Activated naive CD8-positive, alpha-beta T cell treated with anti-CD3 and anti-CD28 coated beads, Interleukin-2, amount 10 ng/mL, durations not matched to agents 7 days and 5 days (primary cell): Measurements from ENCODE around the gene PHLPP1. TPM values are rescaled to one million over a fixed set of nuclear protein-coding genes. Genes with fewer than 3 reads are reported as not detected.
"Not testable (repeated sequence)": the region's sequence is repeated elsewhere in the genome, so short reads cannot be mapped to it uniquely, and the experiment has no call there.

Source experiments
- ATAC-seq: fragments of 150-1000 bp; cut with Tn5 transposase; one replicate; pipeline ENCODE4 v1.10.0; 2021; ENCODE audit warnings: low read depth, moderate library complexity
- POLR2A ChIA-PET: fragments of 350-600 bp; sonication (Branson Sonifier 250); formaldehyde crosslinking; loops from one replicate; lab custom pipeline; 2021; ENCODE audit warnings: antibody characterized with exemption; lab: Charles Lee
- DNase-seq: peaks from one replicate; pipeline ENCODE4 v3.0.0; 2021
- H3K27ac Mint-ChIP-seq: one replicate; pipeline ENCODE4 v1.8.0; 2022; ENCODE audit warnings: mild to moderate bottlenecking, mixed read lengths
- H3K27me3 Mint-ChIP-seq: one replicate; pipeline ENCODE4 v1.8.0; 2022; ENCODE audit warnings: mild to moderate bottlenecking, moderate library complexity, mixed read lengths
- H3K36me3 Mint-ChIP-seq: one replicate; pipeline ENCODE4 v1.8.0; 2021; ENCODE audit warnings: mild to moderate bottlenecking, mixed read lengths
- H3K4me1 Mint-ChIP-seq: one replicate; pipeline ENCODE4 v1.8.0; 2021; ENCODE audit warnings: mixed read lengths
- H3K4me3 Mint-ChIP-seq: one replicate; pipeline ENCODE4 v1.8.0; 2022; ENCODE audit warnings: mild to moderate bottlenecking, moderate library complexity, mixed read lengths
- H3K9me3 Mint-ChIP-seq: one replicate; pipeline ENCODE4 v1.8.0; 2021; ENCODE audit warnings: mixed read lengths
- total RNA-seq, 2 experiments: library from RNA; stranded (reverse); gene quantifications; one replicate each; pipeline ENCODE4 v1.2.3, GENCODE V29; 2021

PHLPP1 gene
- total RNA-seq, 2 experiments from 2014 or later = 5.8 to 6.1 TPM

DNA sequence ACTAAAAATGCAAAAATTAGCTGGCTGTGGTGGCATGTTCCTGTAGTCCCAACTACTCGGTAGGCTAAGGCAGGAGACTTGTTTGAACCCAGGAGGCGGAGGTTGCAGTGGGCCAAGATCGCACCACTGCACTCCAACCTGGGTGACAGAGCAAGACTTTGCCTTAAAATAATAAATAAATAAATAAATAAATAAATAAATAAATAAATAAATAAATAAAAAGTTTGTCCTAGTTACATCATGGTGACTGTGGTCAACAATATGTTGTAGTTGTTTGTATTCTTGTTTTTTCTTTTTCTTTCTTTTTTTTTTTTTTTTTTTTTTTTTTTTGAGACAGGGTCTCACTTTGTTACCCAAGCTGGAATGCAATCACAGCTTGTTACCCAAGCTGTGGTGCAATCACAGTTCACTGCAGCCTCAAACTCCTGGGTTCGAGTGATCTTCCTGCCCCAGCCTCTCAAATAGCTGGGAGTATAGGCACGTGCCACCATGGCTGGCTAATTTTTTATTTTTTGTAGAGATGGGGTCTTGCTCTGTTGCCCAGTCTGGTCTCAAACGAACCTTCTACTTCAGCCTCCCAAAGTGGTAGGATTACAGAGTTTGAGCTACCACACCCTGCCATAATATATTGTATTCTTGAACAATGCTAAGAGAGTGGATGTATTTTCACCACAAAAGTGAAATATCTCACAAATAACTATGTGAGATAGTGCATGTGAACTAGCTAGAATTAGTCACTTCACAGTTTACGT, 185.0 kb downstream of the PHLPP1 start:
- Mint-ChIP-seq H3K4me1 (peaks cover 1% of the 10 kb centered on the region), H3K36me3 (peaks cover 15% of the 10 kb centered on the region), H3K9me3 (peaks cover 1% of the 10 kb centered on the region), H3K4me3 (no peak overlapping the region), H3K27me3 (no peaks in the 10 kb centered on the region), H3K27ac (no peak overlapping the region)
- POLR2A ChIA-PET = no interaction called here
- ATAC-seq (no peak), DNase-seq (no peak)

DNA sequence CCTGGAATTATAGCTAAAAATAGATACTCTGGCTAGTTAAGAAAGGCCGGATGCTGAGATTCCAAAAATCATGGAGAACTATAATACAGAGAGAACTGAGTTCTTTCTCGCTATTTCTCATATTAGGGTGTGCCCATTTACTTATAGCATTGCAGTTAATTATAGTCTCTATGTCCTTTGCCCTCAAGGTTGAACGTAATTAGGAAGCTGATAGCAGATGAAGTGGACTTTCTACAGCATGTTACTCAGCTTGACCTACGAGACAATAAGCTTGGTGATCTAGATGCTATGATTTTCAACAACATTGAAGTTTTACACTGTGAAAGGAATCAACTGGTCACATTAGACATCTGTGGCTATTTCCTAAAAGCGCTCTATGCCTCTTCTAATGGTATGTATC, 187.4 kb downstream of the PHLPP1 start:
- no peak for DNase-seq
- H3K4me1 Mint-ChIP-seq = peaks cover 1% of the 10 kb centered on the region
- no peak for ATAC-seq
- H3K36me3 Mint-ChIP-seq = peaks cover 9% of the 10 kb centered on the region
- POLR2A ChIA-PET = no interaction called here
- no peak overlapping the region for H3K27ac Mint-ChIP-seq
- H3K27me3 Mint-ChIP-seq = no peaks in the 10 kb centered on the region
- H3K4me3 Mint-ChIP-seq = no peak overlapping the region
- H3K9me3 Mint-ChIP-seq = peaks cover 1% of the 10 kb centered on the region

DNA sequence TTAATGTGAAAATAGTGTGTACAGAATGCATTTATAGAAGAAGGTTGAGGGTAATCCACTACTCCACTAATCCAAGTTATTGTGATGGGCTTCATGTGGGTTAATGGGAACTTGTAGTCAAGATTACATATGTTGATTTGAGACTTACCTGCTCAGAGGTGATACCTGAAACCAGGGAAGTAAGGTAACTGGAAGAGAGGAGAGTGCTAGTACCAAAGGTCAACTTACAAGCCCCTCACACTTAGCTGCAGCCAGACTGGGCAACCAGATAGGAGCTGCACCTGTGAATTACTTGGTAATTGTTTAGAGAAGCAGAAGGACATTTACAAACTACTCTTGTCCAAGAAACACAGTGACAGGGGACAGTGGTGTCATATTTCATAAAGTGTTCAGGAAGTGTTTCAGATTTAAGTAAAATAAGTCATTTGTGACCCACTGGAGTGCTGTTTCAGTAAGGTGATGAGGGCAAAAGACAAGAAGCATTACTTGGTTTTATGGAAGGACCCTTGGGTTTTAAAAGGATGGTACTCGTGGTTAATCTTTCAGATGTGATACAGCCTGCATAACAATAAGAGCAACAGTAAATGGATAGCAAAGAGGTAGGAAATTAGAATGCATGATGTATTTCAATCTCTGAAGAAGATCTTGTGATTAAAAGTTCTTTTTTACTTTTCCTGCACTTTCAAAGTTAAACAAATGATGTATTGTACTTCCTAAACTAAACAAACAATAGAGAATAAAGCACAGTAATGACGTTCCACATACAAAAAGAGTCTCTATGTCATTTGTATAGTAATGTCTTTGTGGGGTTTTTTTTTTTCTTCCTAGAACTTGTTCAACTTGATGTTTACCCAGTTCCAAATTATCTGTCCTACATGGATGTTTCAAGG, 189.3 kb downstream of the PHLPP1 start:
- Mint-ChIP-seq H3K27ac (no peak overlapping the region), H3K4me3 (no peak overlapping the region), H3K9me3 (peaks cover 1% of the 10 kb centered on the region), H3K36me3 (peaks cover 3% of the 10 kb centered on the region), H3K27me3 (no peaks in the 10 kb centered on the region), H3K4me1 (no peaks in the 10 kb centered on the region)
- DNase-seq (no peak), ATAC-seq (no peak)
- POLR2A ChIA-PET = no interaction called here

DNA sequence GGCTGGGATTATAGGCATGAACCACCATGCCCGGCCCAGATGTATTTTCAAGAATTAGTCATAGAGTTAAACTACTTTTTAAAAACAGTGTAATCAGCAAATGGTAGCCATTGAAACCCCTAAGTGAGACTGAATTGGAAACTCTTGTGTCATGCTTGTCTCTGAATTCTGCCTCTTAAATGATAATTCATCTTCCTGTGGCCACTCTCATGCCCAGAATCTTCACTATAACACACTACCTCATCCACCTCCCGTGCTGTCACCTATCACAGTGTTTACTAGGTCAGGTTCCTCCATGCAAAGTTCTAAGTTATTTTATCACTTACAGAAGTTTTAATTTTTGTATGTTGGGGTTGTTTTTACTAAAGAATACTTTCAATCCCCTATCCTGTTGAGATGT, 197.5 kb downstream of the PHLPP1 start:
- H3K27me3 Mint-ChIP-seq = no peaks in the 10 kb centered on the region

DNA sequence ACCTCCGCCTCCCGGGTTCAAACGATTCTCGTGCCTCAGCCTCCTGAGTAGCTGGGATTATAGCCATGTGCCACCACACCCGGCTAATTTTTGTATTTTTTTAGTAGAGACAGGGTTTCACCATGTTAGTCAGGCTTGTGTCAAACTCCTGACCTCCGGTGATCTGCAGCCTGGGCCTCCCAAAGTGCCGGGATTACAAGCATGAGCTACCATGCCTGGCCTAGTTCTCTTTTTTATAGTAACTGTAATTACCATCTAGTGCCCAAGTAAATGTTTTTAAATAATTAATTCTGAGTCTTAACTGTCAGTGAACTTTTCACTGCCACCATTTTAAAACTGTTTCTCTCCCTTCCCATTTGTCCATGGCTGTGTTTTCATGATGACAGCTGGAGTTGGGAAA, 198.5 kb downstream of the PHLPP1 start:
- H3K27ac Mint-ChIP-seq, DNase-seq, H3K27me3 Mint-ChIP-seq, ATAC-seq, H3K4me3 Mint-ChIP-seq, H3K9me3 Mint-ChIP-seq, H3K4me1 Mint-ChIP-seq, H3K36me3 Mint-ChIP-seq, POLR2A ChIA-PET: not testable (repeated sequence)

More for the DNA sequence above, 197.5 kb downstream of the PHLPP1 start:
- Mint-ChIP-seq H3K4me1 (no peaks in the 10 kb centered on the region), H3K4me3 (no peak overlapping the region), H3K36me3 (no peaks in the 10 kb centered on the region), H3K27ac (no peak overlapping the region), H3K9me3 (no peaks in the 10 kb centered on the region)
- no peak for DNase-seq
- ATAC-seq = no peak
- POLR2A ChIA-PET = no interaction called here

DNA sequence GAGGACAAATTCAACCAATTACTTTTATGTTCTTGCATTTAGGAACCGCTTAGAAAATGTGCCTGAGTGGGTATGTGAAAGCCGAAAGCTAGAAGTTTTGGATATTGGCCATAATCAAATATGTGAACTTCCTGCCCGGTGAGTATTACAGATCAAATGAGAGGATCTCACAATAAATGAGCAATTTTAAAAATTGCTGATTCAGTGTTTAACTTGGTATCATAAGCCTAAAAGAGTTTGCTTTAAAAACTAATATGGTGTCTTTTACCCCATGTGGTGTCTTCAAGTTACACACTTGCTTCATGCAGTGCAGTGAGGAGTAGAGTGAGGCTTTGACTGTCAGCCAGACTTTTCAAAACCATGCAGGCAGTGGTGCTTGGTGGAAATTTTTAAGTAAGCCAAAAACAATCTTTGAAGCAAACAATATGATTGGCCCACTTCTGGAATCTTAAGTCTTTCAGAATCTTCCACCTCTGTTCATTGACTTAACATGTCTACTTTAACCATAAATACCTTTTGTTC, 199.6 kb downstream of the PHLPP1 start:
- H3K27me3 Mint-ChIP-seq = no peaks in the 10 kb centered on the region
- no peaks in the 10 kb centered on the region for H3K9me3 Mint-ChIP-seq
- H3K27ac Mint-ChIP-seq = no peak overlapping the region
- no peak overlapping the region for H3K4me3 Mint-ChIP-seq
- POLR2A ChIA-PET = no interaction called here
- no peaks in the 10 kb centered on the region for H3K4me1 Mint-ChIP-seq
- ATAC-seq (no peak), DNase-seq (no peak)
- H3K36me3 Mint-ChIP-seq = no peaks in the 10 kb centered on the region

DNA sequence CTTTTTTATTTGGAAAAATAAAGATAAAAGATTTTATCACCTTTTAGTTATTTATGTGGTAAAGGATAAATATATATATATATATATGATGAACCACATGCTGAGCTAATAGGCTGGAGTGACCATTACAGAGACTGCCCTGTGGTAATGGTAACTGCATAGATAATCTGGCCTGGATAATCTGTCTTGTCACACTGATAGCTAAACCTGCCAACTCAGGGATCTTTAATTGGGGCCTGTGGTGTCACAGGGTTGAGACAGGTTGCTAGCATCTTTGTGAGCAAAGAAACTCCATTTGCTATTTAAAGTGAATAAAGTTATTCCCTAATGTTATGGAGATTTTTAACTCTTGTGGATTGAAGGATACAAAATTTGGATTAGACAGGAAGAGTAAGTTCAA, 203.0 kb downstream of the PHLPP1 start:
- H3K36me3 Mint-ChIP-seq = peaks cover 6% of the 10 kb centered on the region
- POLR2A ChIA-PET = interaction anchor here (0.6 kb wide), 1 partner anchor 378 kb away, joined by 3 read pairs; no protein-coding TSS in a partner anchor
- DNase-seq (no peak), ATAC-seq (no peak)
- H3K4me3 Mint-ChIP-seq = no peak overlapping the region
- H3K4me1 Mint-ChIP-seq = no peaks in the 10 kb centered on the region
- no peaks in the 10 kb centered on the region for H3K27me3 Mint-ChIP-seq
- H3K9me3 Mint-ChIP-seq = no peaks in the 10 kb centered on the region
- no peak overlapping the region for H3K27ac Mint-ChIP-seq

DNA sequence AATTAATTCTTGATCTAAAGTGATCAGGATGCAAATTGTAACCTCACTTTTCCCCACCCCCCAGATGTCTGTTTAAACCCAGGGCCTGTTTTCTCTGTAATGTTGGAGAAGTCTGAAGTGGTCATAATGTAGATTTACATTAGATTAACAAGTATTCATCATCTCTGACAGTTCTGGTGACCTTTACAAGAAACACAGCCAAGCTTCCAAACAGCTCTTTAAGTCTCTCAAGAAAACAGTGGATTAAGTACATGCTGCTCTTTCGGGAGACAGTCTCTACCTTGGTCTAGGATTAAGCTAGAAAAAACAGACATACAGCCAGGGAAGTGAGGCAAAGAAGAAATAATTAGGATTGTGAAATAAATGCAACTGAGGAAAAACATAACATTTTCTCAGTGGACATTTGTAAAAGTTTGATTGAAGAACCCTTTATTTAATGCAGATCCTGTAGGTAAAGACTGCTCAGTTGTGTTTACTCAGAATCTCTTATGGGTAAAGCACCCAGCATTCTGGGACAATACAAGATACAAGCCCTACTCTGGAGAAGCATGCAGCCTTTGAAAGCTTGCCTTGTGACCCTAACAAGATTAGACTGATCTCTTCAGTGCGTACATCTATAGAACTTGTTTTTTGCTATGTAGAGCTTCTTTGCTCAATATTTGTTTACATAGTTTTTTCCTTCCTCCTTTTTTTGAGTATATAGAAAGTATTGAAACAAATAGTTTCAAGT, 203.9 kb downstream of the PHLPP1 start:
- no peak overlapping the region for H3K27ac Mint-ChIP-seq
- H3K4me1 Mint-ChIP-seq = no peaks in the 10 kb centered on the region
- H3K36me3 Mint-ChIP-seq = peaks cover 6% of the 10 kb centered on the region
- no peaks in the 10 kb centered on the region for H3K9me3 Mint-ChIP-seq
- no peak for DNase-seq
- no peaks in the 10 kb centered on the region for H3K27me3 Mint-ChIP-seq
- no peak overlapping the region for H3K4me3 Mint-ChIP-seq
- ATAC-seq = no peak
- POLR2A ChIA-PET = no interaction called here

DNA sequence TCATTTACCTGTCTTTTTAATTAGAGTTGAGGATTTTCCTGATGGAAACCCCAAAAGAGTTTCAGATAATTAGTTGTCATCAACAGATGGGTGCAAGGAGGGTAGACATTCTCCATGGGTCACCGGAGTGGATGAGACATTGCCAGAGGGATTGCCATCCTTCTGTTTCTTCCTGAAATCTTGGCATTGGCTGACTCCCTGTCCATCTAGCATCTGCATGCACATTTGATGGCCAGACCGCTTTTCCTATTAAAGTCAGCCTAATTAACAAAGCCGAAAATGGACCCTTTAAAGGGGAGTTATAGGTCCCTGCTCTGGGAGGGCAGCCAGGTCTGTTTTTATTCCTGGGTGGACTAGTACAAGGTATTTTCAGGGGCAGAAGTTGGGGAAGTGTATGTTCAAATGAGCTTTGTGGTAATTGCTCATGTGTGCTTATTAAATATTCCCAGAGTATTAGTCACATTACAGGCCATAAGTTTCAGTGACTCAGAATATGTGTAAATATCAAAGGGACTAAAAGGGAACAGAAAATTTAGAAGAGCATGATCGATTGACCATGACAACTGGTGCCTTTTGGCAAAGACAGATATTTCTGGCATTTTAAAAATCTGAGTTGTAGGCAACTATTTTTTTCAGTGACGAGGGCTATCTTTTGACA, 209.8 kb downstream of the PHLPP1 start:
- Mint-ChIP-seq H3K36me3 (peaks cover 6% of the 10 kb centered on the region), H3K27me3 (no peaks in the 10 kb centered on the region), H3K9me3 (no peaks in the 10 kb centered on the region), H3K4me1 (no peaks in the 10 kb centered on the region), H3K4me3 (no peak overlapping the region), H3K27ac (no peak overlapping the region)
- DNase-seq (no peak), ATAC-seq (no peak)
- POLR2A ChIA-PET = interaction anchor here (0.6 to 0.7 kb wide), 2 partner anchors 345 to 517 kb away, joined by 4 to 6 read pairs; no protein-coding TSS in a partner anchor

DNA sequence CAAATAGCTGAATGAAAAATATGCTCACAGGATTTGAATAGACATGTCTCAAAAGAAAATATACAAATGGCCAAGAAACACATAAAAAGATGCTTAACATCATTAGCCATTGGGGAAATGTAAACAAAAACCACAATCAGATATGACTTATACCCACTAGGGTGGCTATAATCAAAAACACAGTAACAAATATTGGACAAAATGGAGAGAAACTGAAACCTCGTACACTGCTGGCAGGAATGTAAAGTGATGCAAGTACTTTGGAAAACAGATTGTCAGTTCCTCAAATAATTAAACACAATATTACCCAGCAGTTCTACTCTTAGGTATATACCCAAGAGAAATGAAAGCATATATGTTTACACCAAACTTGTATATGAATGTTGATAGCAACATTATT, 213.0 kb downstream of the PHLPP1 start:
- Mint-ChIP-seq H3K36me3 (peaks cover 3% of the 10 kb centered on the region), H3K27me3 (no peaks in the 10 kb centered on the region), H3K4me3 (no peak overlapping the region), H3K27ac (no peak overlapping the region), H3K9me3 (peaks cover 4% of the 10 kb centered on the region), H3K4me1 (no peaks in the 10 kb centered on the region)
- DNase-seq (no peak), ATAC-seq (no peak)
- POLR2A ChIA-PET = no interaction called here

DNA sequence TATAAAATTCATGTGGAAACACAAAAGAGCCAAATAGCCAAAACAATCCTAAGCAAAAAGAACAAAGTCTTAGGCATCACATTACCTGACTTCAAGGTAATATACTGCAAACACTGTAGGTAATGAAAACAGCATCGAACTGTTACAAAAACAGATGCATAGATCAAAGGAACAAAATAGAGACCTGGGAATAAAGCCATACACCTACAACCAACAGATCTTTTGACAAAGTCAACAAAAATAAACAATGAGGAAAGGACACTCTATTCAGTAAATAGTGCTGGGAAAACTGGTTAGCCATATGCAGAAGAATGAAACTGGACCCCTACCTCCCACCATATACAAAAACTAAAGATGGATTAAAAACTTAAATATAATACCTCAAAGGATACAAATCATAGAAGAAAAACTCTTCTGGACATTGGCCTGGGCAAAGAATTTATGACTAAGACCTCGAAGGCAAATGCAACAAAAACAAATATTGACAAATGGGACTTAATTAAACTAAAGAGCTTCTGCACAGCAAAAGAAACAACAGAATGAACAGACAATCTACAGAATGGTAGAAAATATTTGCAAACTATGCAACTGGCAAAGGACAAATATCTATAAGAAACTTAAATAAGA, 218.0 kb downstream of the PHLPP1 start:
- Mint-ChIP-seq H3K4me1 (peaks cover 10% of the 10 kb centered on the region), H3K9me3 (peaks cover 6% of the 10 kb centered on the region), H3K27me3 (no peaks in the 10 kb centered on the region), H3K36me3 (peaks cover 5% of the 10 kb centered on the region), H3K27ac (no peak overlapping the region), H3K4me3 (no peak overlapping the region)
- POLR2A ChIA-PET = no interaction called here
- ATAC-seq (no peak), DNase-seq (no peak)

DNA sequence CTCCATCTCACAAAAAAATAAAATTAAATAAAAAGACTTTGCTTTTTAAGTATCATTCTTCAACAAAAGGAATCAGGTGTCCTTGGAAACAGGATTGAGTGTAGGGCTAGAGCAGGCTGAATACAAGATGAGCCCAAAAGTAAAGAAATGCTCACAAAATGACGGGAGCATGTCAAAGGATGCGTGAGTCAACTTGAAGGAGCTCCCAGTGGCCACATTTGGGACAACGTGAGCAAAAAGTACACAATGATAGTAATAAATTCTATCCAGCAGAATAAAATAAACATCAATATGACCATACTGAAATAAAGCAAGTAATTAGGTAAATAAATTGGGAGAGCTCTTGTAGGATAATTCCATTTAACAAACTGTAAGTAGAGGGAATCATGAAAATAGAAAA, 220.7 kb downstream of the PHLPP1 start:
- peaks cover 5% of the 10 kb centered on the region for H3K9me3 Mint-ChIP-seq
- H3K27me3 Mint-ChIP-seq = no peaks in the 10 kb centered on the region
- H3K4me3 Mint-ChIP-seq = no peak overlapping the region
- peaks cover 5% of the 10 kb centered on the region for H3K36me3 Mint-ChIP-seq
- no peak for DNase-seq
- peaks cover 15% of the 10 kb centered on the region for H3K4me1 Mint-ChIP-seq
- POLR2A ChIA-PET = no interaction called here
- H3K27ac Mint-ChIP-seq = no peak overlapping the region
- ATAC-seq = no peak
